Measurements from ENCODE around the gene AP2B1. TPM values are rescaled to one million over a fixed set of nuclear protein-coding genes. Genes with fewer than 3 reads are reported as not detected.

AP2B1 gene
- total RNA-seq, 3 donors from 2014 or later, result 127 to 177 (median 153) TPM

- H3K4me1 ChIP-seq (ENCODE audit: low read depth), result peaks cover 16% of the 10 kb centered on the region
- ATAC-seq, result no peak
- intact Hi-C loops (cut with DNase I, micrococcal nuclease), result no loop called here
- TF ChIP-seq, protein P1, sequence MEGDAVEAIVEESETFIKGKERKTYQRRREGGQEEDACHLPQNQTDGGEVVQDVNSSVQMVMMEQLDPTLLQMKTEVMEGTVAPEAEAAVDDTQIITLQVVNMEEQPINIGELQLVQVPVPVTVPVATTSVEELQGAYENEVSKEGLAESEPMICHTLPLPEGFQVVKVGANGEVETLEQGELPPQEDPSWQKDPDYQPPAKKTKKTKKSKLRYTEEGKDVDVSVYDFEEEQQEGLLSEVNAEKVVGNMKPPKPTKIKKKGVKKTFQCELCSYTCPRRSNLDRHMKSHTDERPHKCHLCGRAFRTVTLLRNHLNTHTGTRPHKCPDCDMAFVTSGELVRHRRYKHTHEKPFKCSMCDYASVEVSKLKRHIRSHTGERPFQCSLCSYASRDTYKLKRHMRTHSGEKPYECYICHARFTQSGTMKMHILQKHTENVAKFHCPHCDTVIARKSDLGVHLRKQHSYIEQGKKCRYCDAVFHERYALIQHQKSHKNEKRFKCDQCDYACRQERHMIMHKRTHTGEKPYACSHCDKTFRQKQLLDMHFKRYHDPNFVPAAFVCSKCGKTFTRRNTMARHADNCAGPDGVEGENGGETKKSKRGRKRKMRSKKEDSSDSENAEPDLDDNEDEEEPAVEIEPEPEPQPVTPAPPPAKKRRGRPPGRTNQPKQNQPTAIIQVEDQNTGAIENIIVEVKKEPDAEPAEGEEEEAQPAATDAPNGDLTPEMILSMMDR (IDR thresholded peaks at IDR 0.05), result no peak
- no peaks in the 10 kb centered on the region for H3K36me3 ChIP-seq (ENCODE audit: low read depth)
- no peaks in the 10 kb centered on the region for H3K9me3 ChIP-seq
- DNase-seq, result no peak
- H3K4me3 ChIP-seq, result no peak overlapping the region
Observed at GRCh38 chr17:35616536-35616935, 29.4 kb downstream of the AP2B1 start.

DNA sequence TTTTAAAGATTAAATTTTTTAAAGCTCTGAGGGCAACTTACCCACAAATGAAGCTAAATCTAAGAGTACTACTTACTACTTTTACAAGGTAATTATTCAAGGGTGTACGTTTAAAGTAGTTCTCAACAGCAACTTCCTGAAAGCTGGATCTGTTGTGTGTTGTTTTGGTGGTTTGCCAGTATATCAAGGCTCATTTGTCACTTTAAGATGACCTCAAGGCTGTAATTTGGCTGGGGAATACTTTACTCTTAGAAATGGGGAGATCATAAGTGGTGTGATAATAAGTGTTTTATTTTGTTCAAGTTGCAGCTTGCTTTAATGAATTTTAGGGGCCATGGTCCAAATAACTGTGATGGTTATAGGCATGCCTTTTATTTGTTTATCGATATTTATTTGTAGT is 30.4 kb downstream of the AP2B1 start:
- Histone ChIP-seq H3K4me1 (ENCODE audit: low read depth) (peaks cover 16% of the 10 kb centered on the region), H3K9me3 (no peaks in the 10 kb centered on the region), H3K36me3 (ENCODE audit: low read depth) (no peaks in the 10 kb centered on the region), H3K4me3 (no peak overlapping the region)
- ATAC-seq (no peak), DNase-seq (no peak)
- TF ChIP-seq, protein P1 (IDR thresholded peaks at IDR 0.05), result no peak
- intact Hi-C loops (cut with DNase I, micrococcal nuclease), result no loop called here

GRCh38 chr17:35618628-35619027 is 31.5 kb downstream of the AP2B1 start:
- intact Hi-C loops (cut with DNase I, micrococcal nuclease), result no loop called here
- no peak overlapping the region for H3K4me3 ChIP-seq
- no peak for DNase-seq
- TF ChIP-seq, protein P1 (IDR thresholded peaks at IDR 0.05), result no peak
- H3K36me3 ChIP-seq (ENCODE audit: low read depth), result no peaks in the 10 kb centered on the region
- H3K4me1 ChIP-seq (ENCODE audit: low read depth), result peaks cover 16% of the 10 kb centered on the region
- peak; percentile 76 for ATAC-seq
- H3K9me3 ChIP-seq, result no peaks in the 10 kb centered on the region

- H3K9me3 ChIP-seq, result no peaks in the 10 kb centered on the region
- no peak for DNase-seq
- ATAC-seq, result no peak
- H3K4me3 ChIP-seq, result no peak overlapping the region
- TF ChIP-seq, protein P1 (IDR thresholded peaks at IDR 0.05), result no peak
- no peaks in the 10 kb centered on the region for H3K36me3 ChIP-seq (ENCODE audit: low read depth)
- H3K4me1 ChIP-seq (ENCODE audit: low read depth), result peaks cover 16% of the 10 kb centered on the region
- intact Hi-C loops (cut with DNase I, micrococcal nuclease), result no loop called here
Observed at GRCh38 chr17:35621768-35622167, 34.6 kb downstream of the AP2B1 start.

DNA sequence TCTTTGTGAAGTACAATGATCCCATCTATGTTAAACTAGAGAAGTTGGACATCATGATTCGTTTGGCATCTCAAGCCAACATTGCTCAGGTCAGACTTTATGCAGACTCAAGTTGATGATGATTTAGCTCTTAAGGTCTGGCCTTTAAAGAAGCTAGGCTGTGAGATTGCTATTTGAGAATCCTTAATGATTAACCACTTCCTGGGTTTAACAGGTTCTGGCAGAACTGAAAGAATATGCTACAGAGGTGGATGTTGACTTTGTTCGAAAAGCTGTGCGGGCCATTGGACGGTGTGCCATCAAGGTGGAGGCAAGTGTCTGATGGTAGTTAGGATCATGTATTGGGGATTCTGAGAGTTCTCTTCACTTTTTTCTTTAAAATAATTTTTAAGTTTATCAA is 40.3 kb downstream of the AP2B1 start:
- DNase-seq (no peak), ATAC-seq (peak; percentile 84)
- intact Hi-C loops (cut with DNase I, micrococcal nuclease), result no loop called here
- no peaks in the 10 kb centered on the region for H3K36me3 ChIP-seq (ENCODE audit: low read depth)
- no peaks in the 10 kb centered on the region for H3K9me3 ChIP-seq
- TF ChIP-seq, protein P1 (IDR thresholded peaks at IDR 0.05), result no peak
- no peak overlapping the region for H3K4me3 ChIP-seq
- no peaks in the 10 kb centered on the region for H3K4me1 ChIP-seq (ENCODE audit: low read depth)

- ATAC-seq, result no peak
- Histone ChIP-seq H3K4me3 (no peak overlapping the region), H3K36me3 (ENCODE audit: low read depth) (no peaks in the 10 kb centered on the region), H3K9me3 (no peaks in the 10 kb centered on the region), H3K4me1 (ENCODE audit: low read depth) (no peaks in the 10 kb centered on the region)
- intact Hi-C loops (cut with DNase I, micrococcal nuclease), result no loop called here
- no peak for DNase-seq
- TF ChIP-seq, protein P1 (IDR thresholded peaks at IDR 0.05), result no peak
Observed at GRCh38 chr17:35630530-35631148, 43.5 kb downstream of the AP2B1 start.

Measured in mucosa of descending colon (tissue), 3 donors.